ENCODE results near the gene C16orf95.

Gene C16orf95

GRCh38 chr16:87332150-87332549 is 15.0 kb upstream of the C16orf95 start:
- DNase-seq (ENCODE audit: low read depth), result no peak

- no peak for DNase-seq (ENCODE audit: low read depth)
These were observed 14.1 kb upstream of the C16orf95 start for GRCh38 chr16:87331241-87331801.

GRCh38 chr16:87330646-87331045 is 13.5 kb upstream of the C16orf95 start:
- no peak for DNase-seq (ENCODE audit: low read depth)

GRCh38 chr16:87330257-87330624 is 13.0 kb upstream of the C16orf95 start:
- no peak for DNase-seq (ENCODE audit: low read depth)

GRCh38 chr16:87329436-87330256 is 12.5 kb upstream of the C16orf95 start:
- no peak for DNase-seq (ENCODE audit: low read depth)

GRCh38 chr16:87328846-87329245 is 11.7 kb upstream of the C16orf95 start:
- no peak for DNase-seq (ENCODE audit: low read depth)

GRCh38 chr16:87327798-87328495 is 10.8 kb upstream of the C16orf95 start:
- DNase-seq (ENCODE audit: low read depth), result no peak

- DNase-seq (ENCODE audit: low read depth), result no peak
These were observed 9.0 kb upstream of the C16orf95 start for GRCh38 chr16:87326151-87326571.

GRCh38 chr16:87325423-87325858 is 8.2 kb upstream of the C16orf95 start:
- DNase-seq (ENCODE audit: low read depth), result no peak

GRCh38 chr16:87324411-87325275 is 7.5 kb upstream of the C16orf95 start:
- DNase-seq (ENCODE audit: low read depth), result peak; percentile 26

GRCh38 chr16:87323727-87324410 is 6.7 kb upstream of the C16orf95 start:
- DNase-seq (ENCODE audit: low read depth), result no peak

GRCh38 chr16:87322833-87323726 is 5.9 kb upstream of the C16orf95 start:
- DNase-seq (ENCODE audit: low read depth), result no peak

- no peak for DNase-seq (ENCODE audit: low read depth)
These were observed 5.2 kb upstream of the C16orf95 start for GRCh38 chr16:87322360-87322759.

GRCh38 chr16:87321336-87322107 is 4.3 kb upstream of the C16orf95 start:
- no peak for DNase-seq (ENCODE audit: low read depth)

- DNase-seq (ENCODE audit: low read depth), result no peak
These were observed 3.5 kb upstream of the C16orf95 start for GRCh38 chr16:87320510-87321227.

GRCh38 chr16:87319997-87320491 is 2.9 kb upstream of the C16orf95 start:
- no peak for DNase-seq (ENCODE audit: low read depth)

- no peak for DNase-seq (ENCODE audit: low read depth)
These were observed 1.8 kb upstream of the C16orf95 start for GRCh38 chr16:87319011-87319410.

- peak; percentile 6 for DNase-seq (ENCODE audit: low read depth)
These were observed 805 bp upstream of the C16orf95 start for GRCh38 chr16:87317750-87318644.
